SK-N-SH (cell line): ENCODE results near the gene MACROD1. TPM values are rescaled to one million over a fixed set of nuclear protein-coding genes. Genes with fewer than 3 reads are reported as not detected.

Experiments used
- CTCF ChIA-PET: fragments of 300-600, 350-600 bp; formaldehyde crosslinking; extraction: SDS; loops from one replicate; lab custom pipeline; 2021; lab: Yijun Ruan, JAX
- POLR2A ChIA-PET: fragments of 350-600 bp; sonication (Branson Sonifier 250); formaldehyde crosslinking; extraction: SDS; loops from one replicate; lab custom pipeline; 2020; ENCODE audit warnings: antibody characterized with exemption, inconsistent platforms; lab: Yijun Ruan, JAX
- DNase-seq: peaks from one replicate; pipeline ENCODE4 v3.0.0; 2012
- H2AFZ ChIP-seq: fragments of 200-600 bp; sonication (generic); 2 replicates; pipeline ENCODE4 v1.8.1; 2016; ENCODE audit warnings: antibody characterized with exemption, mild to moderate bottlenecking, low read depth
- H3F3A ChIP-seq: fragments of 200-600 bp; sonication (generic); replicated peaks from 2 replicates; pipeline ENCODE3; 2016; ENCODE audit warnings: antibody characterized with exemption, mild to moderate bottlenecking; ENCODE audit not compliant: insufficient read depth
- H3K27ac ChIP-seq, 2 experiments: fragments of 200-500 bp in 1 of 2; fragments of 200-600 bp in 1 of 2; sonication (Bioruptor generic) in 1 of 2; sonication (generic), shearing (Covaris generic) in 1 of 2; 2 replicates each; pipeline versions ENCODE4 v1.5.1 to v1.6.1; 2014 to 2016; ENCODE audit warnings: low read depth in 2 of 2, inconsistent platforms in 1 of 2, low read length in 1 of 2, mild to moderate bottlenecking in 1 of 2, mixed read lengths in 1 of 2
- H3K27me3 ChIP-seq: fragments of 200-600 bp; sonication (generic), shearing (Covaris generic); 2 replicates; pipeline ENCODE4 v1.6.1; 2016; ENCODE audit warnings: mixed run types; ENCODE audit not compliant: insufficient read depth
- H3K36me3 ChIP-seq, 2 experiments: fragments of 200-500 bp in 1 of 2; fragments of 200-600 bp in 1 of 2; sonication (Bioruptor generic) in 1 of 2; sonication (generic) in 1 of 2; replicated peaks in 1 of 2; 2 replicates each; pipeline versions ENCODE3 to v1.5.1; 2014 to 2016; ENCODE audit warnings: low read length in 1 of 2, mild to moderate bottlenecking in 1 of 2; ENCODE audit not compliant: insufficient read depth in 2 of 2, control insufficient read depth in 1 of 2
- H3K4me1 ChIP-seq, 2 experiments: fragments of 200-500 bp in 1 of 2; fragments of 200-600 bp in 1 of 2; sonication (Bioruptor generic) in 1 of 2; sonication (generic), shearing (Covaris generic) in 1 of 2; 2 replicates each; pipeline versions ENCODE4 v1.5.1 to v1.6.1; 2014 to 2016; ENCODE audit warnings: low read depth in 1 of 2, low read length in 1 of 2, mixed run types in 1 of 2; ENCODE audit not compliant: insufficient read depth in 2 of 2, control insufficient read depth in 1 of 2
- H3K4me2 ChIP-seq: fragments of 200-600 bp; sonication (generic), shearing (Covaris generic); 2 replicates; pipeline ENCODE4 v1.6.1; 2017; ENCODE audit warnings: mixed run types
- H3K4me3 ChIP-seq, 2 experiments: fragments of 200-500 bp in 1 of 2; fragments of 200-600 bp in 1 of 2; sonication (Bioruptor generic) in 1 of 2; sonication (generic), shearing (Covaris generic) in 1 of 2; 2 replicates each; pipeline versions ENCODE4 v1.5.1 to v1.8.1; 2014 to 2016; ENCODE audit warnings: low read depth in 2 of 2, inconsistent platforms in 1 of 2, low read length in 1 of 2, mild to moderate bottlenecking in 1 of 2, mixed read lengths in 1 of 2, moderate library complexity in 1 of 2
- H3K79me2 ChIP-seq: fragments of 200-600 bp; sonication (generic); 2 replicates; pipeline ENCODE4 v1.8.1; 2017; ENCODE audit warnings: mild to moderate bottlenecking; ENCODE audit not compliant: insufficient read depth
- H3K9ac ChIP-seq: fragments of 200-600 bp; sonication (generic); 2 replicates; pipeline ENCODE4 v1.6.1; 2017; ENCODE audit warnings: mixed run types
- H3K9me2 ChIP-seq: fragments of 200-600 bp; sonication (generic); 2 replicates; pipeline ENCODE4 v1.6.1; 2017; ENCODE audit warnings: mixed run types
- H3K9me3 ChIP-seq: fragments of 200-600 bp; sonication (generic); 2 replicates; pipeline ENCODE4 v1.6.1; 2017; ENCODE audit warnings: mixed run types, mild to moderate bottlenecking, moderate library complexity
- H4K20me1 ChIP-seq: fragments of 200-600 bp; sonication (generic); 2 replicates; pipeline ENCODE4 v1.6.1; 2017; ENCODE audit warnings: mild to moderate bottlenecking, mixed run types; ENCODE audit not compliant: insufficient read depth
- CHD2 ChIP-seq: fragments of 150-350 bp; IDR thresholded peaks from 2 replicates; pipeline ENCODE4 v1.6.1; 2018; ENCODE audit warnings: low read length; ENCODE audit not compliant: partially characterized antibody
- CTCF ChIP-seq: fragments of 200-600 bp; sonication (generic); IDR thresholded peaks from 2 replicates; pipeline ENCODE4 v1.6.1; 2017; ENCODE audit warnings: antibody characterized with exemption, mild to moderate bottlenecking, moderate library complexity
- EP300 ChIP-seq, 2 experiments: IDR thresholded peaks; 2 replicates each; pipeline versions ENCODE4 v1.4.0 to v1.6.1; 2012; ENCODE audit warnings: borderline replicate concordance in 1 of 2, low read depth in 1 of 2, low read length in 1 of 2
- EZH2phosphoT487 ChIP-seq: fragments of 200-600 bp; sonication (generic); IDR thresholded peaks from 2 replicates; pipeline ENCODE4 v1.6.1; 2017; ENCODE audit warnings: low read depth, mixed run types, mild to moderate bottlenecking, antibody characterized with exemption, moderate library complexity, borderline replicate concordance
- FOXJ3 ChIP-seq: sonication (generic); formaldehyde crosslinking; IDR thresholded peaks from 2 replicates; pipeline ENCODE4 v1.5.1; 2020; ENCODE audit warnings: mild to moderate bottlenecking, missing genetic modification reagents
- GATA2 ChIP-seq: sonication (generic); formaldehyde crosslinking; IDR thresholded peaks from 2 replicates; pipeline ENCODE4 v1.5.0; 2020; ENCODE audit warnings: mild to moderate bottlenecking, missing genetic modification reagents
- IRF3 ChIP-seq: fragments of 150-350 bp; IDR thresholded peaks from 2 replicates; pipeline ENCODE4 v1.6.1; 2016; ENCODE audit warnings: mild to moderate bottlenecking, low read depth, low read length
- RAD21 ChIP-seq: IDR thresholded peaks from 2 replicates; pipeline ENCODE4 v1.6.1; 2012; ENCODE audit warnings: mild to moderate bottlenecking, low read length
- RCOR1 ChIP-seq: fragments of 150-350 bp; IDR thresholded peaks from 2 replicates; pipeline ENCODE4 v1.6.1; 2017; ENCODE audit warnings: antibody characterized with exemption, low read length
- REST ChIP-seq: IDR thresholded peaks from 2 replicates; pipeline ENCODE4 v1.6.1; 2012; ENCODE audit warnings: mild to moderate bottlenecking, low read depth, low read length, moderate library complexity
- RXRA ChIP-seq: IDR thresholded peaks from 2 replicates; pipeline ENCODE4 v1.4.0; 2012; ENCODE audit warnings: low read depth, mild to moderate bottlenecking, borderline replicate concordance
- SMC3 ChIP-seq: IDR thresholded peaks from 2 replicates; pipeline ENCODE4 v1.6.1; 2012; ENCODE audit warnings: low read depth, low read length, improper control_type of control experiment
- TCF12 ChIP-seq: IDR thresholded peaks from 2 replicates; pipeline ENCODE4 v1.4.0; 2012
- USF1 ChIP-seq: IDR thresholded peaks from 2 replicates; pipeline ENCODE4 v1.4.0; 2012; ENCODE audit warnings: low read depth, borderline replicate concordance
- USF2 ChIP-seq: fragments of 150-350 bp; IDR thresholded peaks from 2 replicates; pipeline ENCODE4 v1.6.1; 2017; ENCODE audit warnings: antibody characterized with exemption, low read length, low read depth, borderline replicate concordance
- WGBS: methylation state at CpG from one replicate; pipeline ENCODE4 v1.1.6; 2017; ENCODE audit warnings: low lambda C conversion rate; 5-methylcytosine and 5-hydroxymethylcytosine counted together
- polyA plus RNA-seq, 3 experiments: library from polyadenylated mRNA; depleted of rRNA; stranded (reverse); fragments of >200 nt; gene quantifications; 2 replicates each; pipeline ENCODE4 v1.2.3, GENCODE V29; 2012

MACROD1 gene
- polyA plus RNA-seq, 1 of the 3 experiments (the other 2 are of a cell fraction) = 49.1 TPM

- no peak overlapping the region for H3K9ac ChIP-seq
- no peak overlapping the region for H3K27ac ChIP-seq
- H3K27me3 ChIP-seq = no peaks in the 10 kb centered on the region
- TF ChIP-seq CHD2 = no peak
- no peak for TF ChIP-seq CTCF
- no peak for TF ChIP-seq REST
- no peak for TF ChIP-seq TCF12
- no peak for TF ChIP-seq FOXJ3 (CRISPR knock-in tag)
- TF ChIP-seq SMC3 = no peak
- TF ChIP-seq EP300 (IDR thresholded peaks at IDR 0.05; ENCODE audit: borderline replicate concordance in 1 of 2, low read depth in 1 of 2, low read length in 1 of 2) = no peak
- TF ChIP-seq GATA2 = no peak
- no peak for TF ChIP-seq RCOR1
- no peaks in the 10 kb centered on the region for H3K79me2 ChIP-seq
- CTCF ChIA-PET = interaction anchor here (1.2 to 2.6 kb wide), 3 partner anchors 11 to 142 kb away, joined by 5 to 17 read pairs (median 6); no protein-coding TSS in a partner anchor
- peaks cover 17% of the 10 kb centered on the region for H4K20me1 ChIP-seq
- DNase-seq = no peak
- H3K4me1 ChIP-seq = peaks cover 0 to 15% of the 10 kb centered on the region in 2 experiments; a peak in 2 of 4 replicates
- WGBS = 84% methylated on average over 10 of the region's 12 CpGs
- peaks cover 0 to 12% of the 10 kb centered on the region in 2 experiments for H3K36me3 ChIP-seq
- no peak overlapping the region for H3K4me2 ChIP-seq
- H3K9me3 ChIP-seq = no peaks in the 10 kb centered on the region
- H3F3A ChIP-seq = no peaks in the 10 kb centered on the region
- H3K4me3 ChIP-seq = no peak overlapping the region
- H2AFZ ChIP-seq = no peak overlapping the region
- POLR2A ChIA-PET = interaction anchor here (1.1 kb wide), 1 partner anchor 25 kb away, joined by 3 read pairs; no protein-coding TSS in a partner anchor
- H3K9me2 ChIP-seq = no peaks in the 10 kb centered on the region
Measured at GRCh38 chr11:64006398-64006797, 159.5 kb downstream of the MACROD1 start.

- POLR2A ChIA-PET = no interaction called here
- CTCF ChIA-PET = interaction anchor here (2.6 kb wide), 1 partner anchor 12 kb away, joined by 17 read pairs; no protein-coding TSS in a partner anchor
Measured at GRCh38 chr11:64005691-64006090, 160.2 kb downstream of the MACROD1 start.

More at GRCh38 chr11:64005691-64006090, 160.2 kb downstream of the MACROD1 start:
- Histone ChIP-seq H3K79me2 (no peaks in the 10 kb centered on the region), H3F3A (no peaks in the 10 kb centered on the region), H3K27me3 (no peaks in the 10 kb centered on the region), H3K9me3 (no peaks in the 10 kb centered on the region), H3K4me3 (no peak overlapping the region), H3K9ac (no peak overlapping the region), H4K20me1 (peaks cover 17% of the 10 kb centered on the region), H3K4me1 (peaks cover 0 to 15% of the 10 kb centered on the region in 2 experiments; a peak in 2 of 4 replicates), H3K4me2 (no peak overlapping the region), H2AFZ (no peak overlapping the region), H3K36me3 (peaks cover 0 to 17% of the 10 kb centered on the region in 2 experiments), H3K27ac (no peak overlapping the region), H3K9me2 (no peaks in the 10 kb centered on the region)
- 60% methylated on average over 1 of the region's 4 CpGs for WGBS
- TF ChIP-seq RXRA (no peak), IRF3 (no peak), EP300 (IDR thresholded peaks at IDR 0.05; ENCODE audit: borderline replicate concordance in 1 of 2, low read depth in 1 of 2, low read length in 1 of 2) (no peak), TCF12 (no peak), EZH2phosphoT487 (no peak), USF2 (no peak), RAD21 (no peak), USF1 (no peak)
- DNase-seq = no peak
